Stimulated activated naive CD8-positive, alpha-beta T cell treated with anti-CD3 and anti-CD28 coated beads, Interleukin-15, Interleukin-2, amounts not matched to agents 100 U/mL and 50 U/mL, for 24 hours (primary cell): ENCODE results near the gene STAT5B.
A peak's percentile ranks its signal among the peaks of the same experiment; 100 is the strongest.
"Not testable (repeated sequence)": the region's sequence is repeated elsewhere in the genome, so short reads cannot be mapped to it uniquely, and the experiment has no call there.

Experiments used
- ATAC-seq: fragments of 150-1000 bp; cut with Tn5 transposase; one replicate; pipeline ENCODE4 v1.10.0; 2021
- DNase-seq: peaks from one replicate; pipeline ENCODE4 v3.0.0; 2021

Gene STAT5B

DNA sequence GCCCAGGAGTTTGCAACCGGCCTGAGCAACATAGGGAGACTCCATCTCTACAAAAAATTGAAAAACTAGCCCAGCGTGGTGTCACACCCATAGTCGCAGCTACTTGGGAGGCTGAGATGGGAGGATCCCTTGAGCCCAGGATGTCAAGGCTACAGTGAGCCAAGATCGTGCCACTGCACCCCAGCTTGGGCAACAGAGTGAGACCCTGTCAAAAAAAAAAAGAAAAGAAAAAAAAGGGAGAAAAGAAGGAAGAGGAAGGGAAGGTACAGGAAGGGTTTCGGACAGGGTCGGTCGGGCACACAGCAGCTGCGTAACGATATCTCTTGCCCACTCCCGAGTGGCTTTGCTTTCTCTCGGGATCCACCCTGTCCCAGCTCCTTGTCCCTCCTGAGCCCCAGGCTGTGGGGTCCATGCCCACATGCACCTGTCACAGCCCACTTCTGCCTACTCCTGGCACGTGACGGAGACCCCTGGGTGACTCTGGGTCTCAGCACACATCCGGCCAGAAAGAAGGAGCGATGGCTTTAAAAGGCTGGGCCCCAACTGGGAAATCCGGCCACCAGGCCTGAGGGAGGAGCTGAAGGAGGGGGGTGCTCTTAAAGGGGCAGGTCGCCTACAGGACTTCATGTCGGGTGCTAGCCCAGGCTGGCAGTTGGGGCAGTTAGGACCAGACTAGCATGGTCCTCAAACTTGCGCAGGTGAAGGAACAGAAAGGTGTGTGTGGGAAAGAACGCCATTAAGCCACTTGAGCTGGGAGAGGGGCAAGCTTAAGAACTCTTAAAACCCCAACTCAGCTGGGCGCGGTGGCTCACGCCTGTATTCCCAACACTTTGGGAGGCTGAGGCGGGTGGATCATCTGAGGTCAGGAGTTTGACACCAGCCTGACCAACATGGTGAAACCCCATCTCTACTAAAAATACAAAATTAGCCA, 82.0 kb downstream of the STAT5B start, which contains the start of gene GHDC:
TSS of gene GHDC (minus strand) at position 526 of the 931 bp plus-strand sequence. CDS start 913 bp downstream, outside the sequence.
- peak; percentile 97 for ATAC-seq
- peak; percentile 83 for DNase-seq

- no peak for ATAC-seq
- no peak for DNase-seq
These were observed 82.8 kb downstream of the STAT5B start for GRCh38 chr17:42193216-42193968.

DNA sequence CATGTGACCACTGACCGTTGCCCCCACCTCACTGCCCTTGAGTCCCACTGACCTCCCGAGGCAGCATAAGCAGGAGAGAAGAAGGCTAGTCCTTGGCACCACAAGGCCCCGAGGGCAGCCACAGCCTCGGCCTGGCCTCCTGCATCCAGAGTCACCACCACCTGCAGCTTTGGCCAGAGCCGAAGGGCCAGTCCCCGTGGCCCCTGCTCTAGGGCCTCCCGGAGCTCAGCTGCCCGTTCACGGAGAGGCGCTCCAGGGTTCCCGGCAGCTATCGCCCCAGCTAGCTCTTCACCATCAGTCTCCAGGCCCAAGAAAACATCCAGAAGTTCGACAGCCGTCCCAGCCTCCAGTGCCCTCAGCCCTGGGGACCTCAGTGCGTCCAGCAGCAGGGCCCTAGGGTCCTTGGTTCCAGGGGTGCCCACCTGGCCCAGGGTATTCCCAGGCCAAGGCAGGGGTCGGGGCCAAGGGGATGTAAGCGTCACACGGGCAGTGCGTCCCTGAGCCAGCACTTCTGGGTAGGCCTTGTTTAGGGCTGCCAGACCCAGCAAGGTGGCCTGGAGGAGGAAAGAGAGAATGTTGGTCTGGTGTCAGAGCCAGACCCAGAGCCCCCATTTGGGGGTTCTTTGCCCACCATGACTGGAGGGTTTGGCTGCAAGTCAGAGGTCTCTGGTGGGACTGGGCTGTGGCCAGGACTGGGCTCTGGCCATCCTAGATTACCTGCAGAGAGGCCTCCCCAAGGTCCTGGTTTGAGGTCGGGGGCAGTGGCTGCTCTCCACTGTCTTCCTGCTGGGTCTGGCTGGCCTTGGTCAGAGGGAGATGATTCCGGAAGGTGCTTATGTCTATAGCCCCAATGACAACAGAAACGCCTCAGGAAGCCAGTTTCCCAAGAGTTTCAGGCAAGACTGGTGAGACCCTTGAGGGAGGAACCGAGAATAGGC, 83.7 kb downstream of the STAT5B start:
- DNase-seq (no peak), ATAC-seq (no peak)

DNA sequence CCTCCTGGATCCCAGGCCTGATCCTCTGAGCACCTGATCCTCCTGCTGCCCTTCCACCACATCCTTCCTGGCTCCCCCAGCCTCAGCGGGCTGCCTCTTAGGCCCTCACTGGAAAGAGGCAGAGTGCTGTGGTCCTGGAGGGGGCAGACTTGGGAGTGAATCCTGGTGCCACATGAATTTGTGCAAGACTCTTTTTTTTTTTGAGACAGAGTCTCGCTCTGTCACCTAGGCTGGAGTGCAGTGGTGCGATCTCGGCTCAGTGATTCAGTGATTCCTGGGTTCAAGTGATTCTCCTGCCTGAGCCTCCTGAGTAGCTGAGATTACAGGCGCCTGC, 84.9 kb downstream of the STAT5B start:
- ATAC-seq (no peak), DNase-seq (no peak)

GRCh38 chr17:42190491-42191274, 85.5 kb downstream of the STAT5B start:
- DNase-seq (no peak), ATAC-seq (no peak)

DNA sequence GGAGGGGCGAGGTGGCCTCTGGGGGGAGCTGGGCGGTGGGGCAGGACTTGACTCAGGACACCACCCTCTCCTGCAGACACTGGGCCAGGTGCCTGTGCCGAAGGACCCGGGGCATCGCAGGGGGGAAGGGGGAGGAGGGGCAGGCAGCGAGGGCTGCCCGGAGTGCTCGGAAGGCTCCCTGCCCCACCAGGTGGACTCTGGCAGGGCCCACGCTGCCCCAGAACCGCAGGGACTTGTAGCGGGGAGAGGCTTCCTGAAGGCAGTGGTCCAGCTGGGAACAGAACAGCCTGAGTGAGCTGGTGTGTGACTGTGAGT, 86.6 kb downstream of the STAT5B start:
- no peak for ATAC-seq
- no peak for DNase-seq

DNA sequence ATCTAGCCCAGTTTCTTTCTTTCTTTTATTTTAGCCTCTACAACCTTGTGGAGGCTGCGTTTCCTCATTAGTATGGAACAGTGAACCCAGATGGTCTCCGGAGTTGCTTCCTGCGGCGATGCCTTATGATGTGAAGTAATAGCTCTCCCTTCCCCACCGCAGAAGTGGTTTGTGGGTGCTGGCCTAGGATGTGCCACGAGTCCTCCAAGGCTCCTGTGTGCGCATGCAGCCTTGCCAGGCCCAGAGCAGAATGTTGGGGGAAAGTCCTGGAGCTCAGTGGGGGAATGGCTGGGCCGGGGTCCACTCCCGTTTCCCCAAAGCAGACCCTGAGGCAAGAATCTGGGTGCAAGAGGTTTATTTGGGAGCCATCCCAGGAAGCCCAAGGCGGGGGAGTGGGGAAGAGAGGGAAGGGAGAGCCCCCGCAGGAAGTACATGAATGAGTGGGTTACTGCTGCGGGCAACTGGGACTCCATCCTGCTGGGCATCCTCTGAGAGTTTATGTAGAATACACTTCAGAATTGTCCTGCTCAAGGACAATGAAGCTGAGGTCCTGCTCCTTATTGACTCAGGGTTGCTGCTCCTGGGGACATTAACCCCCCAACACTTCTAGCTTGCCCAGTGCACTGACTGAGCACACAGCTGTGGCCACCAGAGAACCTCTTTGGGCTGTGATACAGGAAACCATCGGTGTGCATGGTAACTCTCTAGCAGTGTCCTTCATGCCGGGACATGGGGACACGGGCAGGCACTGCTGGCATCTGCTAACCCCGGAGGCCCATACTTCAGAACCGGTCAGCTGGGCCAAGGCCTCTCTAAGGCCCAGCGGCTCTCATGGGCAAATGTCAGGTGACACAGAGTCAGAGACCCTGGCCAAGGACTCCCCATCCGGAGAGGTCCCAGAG, 87.2 kb downstream of the STAT5B start:
- ATAC-seq (no peak), DNase-seq (no peak)

DNA sequence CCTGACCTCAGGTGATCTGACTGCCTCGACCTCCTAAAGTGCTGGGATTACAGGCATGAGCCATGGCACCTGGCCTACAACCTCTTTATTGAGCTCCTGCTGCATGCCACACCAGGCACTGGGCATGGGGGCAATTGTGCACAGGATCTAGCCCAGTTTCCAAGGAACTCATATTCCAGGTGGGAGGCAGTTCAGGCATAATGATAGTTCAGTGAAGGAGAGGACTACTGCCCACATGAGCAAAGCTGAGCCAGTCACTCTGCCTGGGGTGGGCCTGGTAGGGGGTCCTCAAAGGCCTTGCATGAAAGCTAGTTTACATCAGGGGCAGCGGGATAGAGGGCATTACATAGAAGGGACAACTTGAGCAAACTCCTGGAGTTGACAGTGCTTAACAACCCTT, 88.4 kb downstream of the STAT5B start:
- DNase-seq (no peak), ATAC-seq (no peak)

DNA sequence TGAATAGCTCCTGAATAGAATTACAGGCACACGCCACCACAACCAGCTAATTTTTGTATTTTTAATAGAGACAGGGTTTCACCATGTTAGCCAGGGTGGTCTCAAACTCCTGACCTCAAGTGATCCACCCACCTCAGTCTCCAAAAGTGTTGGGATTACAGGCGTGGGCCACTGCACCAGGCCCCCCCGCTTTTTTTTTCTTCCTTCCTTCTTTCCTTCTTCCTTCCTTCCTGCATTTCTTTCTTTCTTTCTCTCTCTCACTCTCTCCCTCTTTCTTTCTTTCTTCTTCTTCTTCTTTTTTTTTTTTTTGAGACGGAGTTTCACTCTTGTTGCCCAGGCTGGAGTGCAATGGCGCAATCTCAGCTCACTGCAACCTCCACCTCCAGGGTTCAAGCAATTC, 90.0 kb downstream of the STAT5B start:
- not testable (repeated sequence) for DNase-seq, ATAC-seq

GRCh38 chr17:42185621-42185930, 90.6 kb downstream of the STAT5B start:
- DNase-seq (no peak), ATAC-seq (no peak)

DNA sequence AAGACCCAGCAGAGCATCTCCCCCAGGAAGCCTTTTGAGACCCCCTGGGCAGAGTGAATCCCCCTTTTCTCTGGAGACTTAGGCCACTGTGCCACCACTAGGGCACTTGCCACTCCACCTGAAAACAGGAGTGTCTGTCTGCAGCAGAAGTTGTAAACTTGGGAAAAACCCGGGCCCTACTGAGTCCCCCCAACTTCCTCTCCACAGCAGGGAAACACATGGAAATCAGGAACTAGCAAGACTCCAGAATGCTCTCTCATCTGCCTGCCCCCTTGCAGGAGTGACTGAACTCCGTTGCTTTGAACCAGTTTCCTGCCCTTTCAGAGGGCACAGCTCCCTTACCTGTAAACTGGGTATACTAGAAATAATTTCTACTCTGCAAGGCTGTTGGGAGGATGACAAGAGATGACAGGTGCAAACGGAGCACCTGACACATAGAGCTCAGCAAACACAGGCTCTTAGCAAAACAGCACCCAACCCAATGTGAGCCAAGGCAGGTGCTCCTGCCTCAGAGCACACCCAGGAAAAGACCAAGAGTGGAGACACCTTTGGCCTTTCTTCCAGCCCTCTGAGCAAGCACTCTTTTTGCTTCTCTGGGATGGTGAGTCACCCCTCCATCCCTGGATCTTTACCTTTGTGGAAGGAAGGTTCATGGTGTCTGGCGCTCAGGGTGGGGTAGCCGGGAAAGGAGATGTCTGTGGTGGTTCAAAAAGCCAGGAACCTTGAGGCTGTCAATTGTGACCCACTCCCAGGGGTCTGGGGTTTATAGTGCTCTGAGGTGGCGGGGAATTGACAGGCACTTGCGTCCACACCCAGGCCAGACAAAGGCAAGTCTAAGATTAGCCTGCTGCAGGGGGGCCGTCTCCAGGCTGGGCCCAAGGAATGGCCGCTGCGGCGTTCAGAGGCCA, 91.2 kb downstream of the STAT5B start, which contains the start of gene HCRT:
TSS of gene HCRT (minus strand) at position 740 of the 908 bp plus-strand sequence. CDS start at position 653, 87 bp downstream.
- ATAC-seq, result no peak

GRCh38 chr17:42183741-42184711, 92.2 kb downstream of the STAT5B start:
- ATAC-seq, result peak; percentile 70

More for the DNA sequence above, 91.2 kb downstream of the STAT5B start, which contains the start of gene HCRT:
- no peak for DNase-seq

GRCh38 chr17:42182927-42183734, 93.1 kb downstream of the STAT5B start:
- DNase-seq, result no peak
- ATAC-seq, result no peak

More at GRCh38 chr17:42183741-42184711, 92.2 kb downstream of the STAT5B start:
- DNase-seq, result peak; percentile 88

GRCh38 chr17:42181851-42182207, 94.4 kb downstream of the STAT5B start:
- ATAC-seq, result no peak
- DNase-seq, result no peak

GRCh38 chr17:42180922-42181850, 95.0 kb downstream of the STAT5B start, which contains the start of gene KCNH4:
Gene KCNH4, minus strand, starts transcription at chr17:42181142. Its CDS starts 197 bp downstream, at chr17:42180945.
- ATAC-seq, result peak; percentile 61

DNA sequence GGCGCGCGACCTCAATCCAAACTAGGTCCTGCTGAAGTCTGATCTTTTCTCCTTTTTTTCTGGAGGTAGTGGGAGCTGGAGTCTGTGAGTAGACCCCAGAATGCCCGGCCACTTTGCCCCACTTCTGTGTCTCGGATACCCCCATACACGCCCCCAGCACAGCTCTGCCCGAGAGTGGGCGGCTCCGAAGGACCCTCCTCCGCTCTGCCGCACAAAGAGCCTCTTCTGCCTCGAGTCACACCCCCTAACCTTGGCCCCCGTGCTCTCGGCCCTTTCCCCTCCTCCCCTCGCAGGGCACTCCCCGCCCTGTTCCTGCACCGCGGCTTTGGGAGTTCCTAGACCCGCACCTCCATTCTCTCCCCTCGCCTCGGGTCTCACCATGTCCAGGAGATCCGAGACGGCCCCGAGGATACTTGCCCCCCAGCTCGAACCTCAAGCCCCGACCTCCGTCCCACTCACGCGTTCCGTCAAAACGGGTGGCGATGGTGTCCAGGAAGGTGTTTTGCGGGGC, 95.7 kb downstream of the STAT5B start:
- DNase-seq (no peak), ATAC-seq (no peak)

More at GRCh38 chr17:42180922-42181850, 95.0 kb downstream of the STAT5B start, which contains the start of gene KCNH4:
- DNase-seq, result peak; percentile 90
